Fibroblast of lung (primary cell): Measurements from ENCODE around the gene MYL6. TPM values are rescaled to one million over a fixed set of nuclear protein-coding genes. Genes with fewer than 3 reads are reported as not detected.
A peak's percentile ranks its signal among the peaks of the same experiment; 100 is the strongest.

Experiments
- DNase-seq, 2 donors: peaks; one replicate each; pipeline versions ENCODE4 v3.0.0 to v3.0.0-alpha.2; 2010; ENCODE audit warnings: low read depth in 2 of 2
- H2AFZ ChIP-seq: 2 replicates; pipeline ENCODE4 v1.5.1; 2012; ENCODE audit warnings: low read length, control low read depth, inconsistent platforms
- H3K27ac ChIP-seq: 2 replicates; pipeline ENCODE4 v1.5.1; 2011; ENCODE audit warnings: low read length, control low read depth; ENCODE audit not compliant: insufficient read depth
- H3K27me3 ChIP-seq: 2 replicates; pipeline ENCODE4 v1.5.1; 2011; ENCODE audit warnings: mild to moderate bottlenecking, low read length; ENCODE audit not compliant: control insufficient read depth, insufficient read depth
- H3K36me3 ChIP-seq: 2 replicates; pipeline ENCODE4 v1.5.1; 2011; ENCODE audit warnings: low read length; ENCODE audit not compliant: control insufficient read depth, insufficient read depth
- H3K4me1 ChIP-seq: 2 replicates; pipeline ENCODE4 v1.5.1; 2011; ENCODE audit warnings: low read length; ENCODE audit not compliant: control insufficient read depth, insufficient read depth; ENCODE audit errors: extremely low read depth
- H3K4me2 ChIP-seq: 2 replicates; pipeline ENCODE4 v1.5.1; 2011; ENCODE audit warnings: low read length, control low read depth; ENCODE audit not compliant: insufficient read depth; ENCODE audit errors: extremely low read depth
- H3K4me3 ChIP-seq, 4 experiments: fragments of 200-600 bp in 1 of 4; sonication (generic) in 1 of 4; replicated peaks in 1 of 4; 2 replicates each; pipeline ENCODE4 v1.5.1; 2011 to 2016; ENCODE audit warnings: low read length in 4 of 4, low read depth in 3 of 4, mild to moderate bottlenecking in 3 of 4, control low read depth in 2 of 4, inconsistent platforms in 1 of 4, mixed read lengths in 1 of 4; ENCODE audit not compliant: insufficient read depth in 1 of 4; ENCODE audit errors: control extremely low read depth in 1 of 4
- H3K79me2 ChIP-seq: 2 replicates; pipeline ENCODE4 v1.5.1; 2012; ENCODE audit warnings: mild to moderate bottlenecking, low read length, inconsistent platforms; ENCODE audit not compliant: control insufficient read depth, insufficient read depth
- H3K9ac ChIP-seq: 2 replicates; pipeline ENCODE4 v1.5.1; 2011; ENCODE audit warnings: mild to moderate bottlenecking, low read length, control low read depth; ENCODE audit not compliant: insufficient read depth
- H3K9me3 ChIP-seq: 2 replicates; pipeline ENCODE4 v1.5.1; 2012; ENCODE audit warnings: low read depth, low read length; ENCODE audit not compliant: control insufficient read depth, insufficient read depth
- H4K20me1 ChIP-seq: 2 replicates; pipeline ENCODE4 v1.5.1; 2011; ENCODE audit warnings: low read length; ENCODE audit not compliant: control insufficient read depth, insufficient read depth; ENCODE audit errors: extremely low read depth
- EZH2 ChIP-seq: IDR thresholded peaks from 2 replicates; pipeline ENCODE4 v1.5.1; 2012; ENCODE audit warnings: low read length, control low read depth, mild to moderate bottlenecking; ENCODE audit errors: missing control alignments
- polyA plus RNA-seq, 2 donors: library from polyadenylated mRNA; depleted of rRNA in 1 of 2; stranded (reverse) in 1 of 2; unstranded in 1 of 2; fragments of >200 nt; gene quantifications; 2 replicates each; pipeline ENCODE4 v1.2.1, GENCODE V29; 2011 to 2012; ENCODE audit warnings: missing spikeins in 1 of 2
- total RNA-seq: library from RNA; depleted of rRNA; stranded (reverse); fragments of >200 nt; gene quantifications from 2 replicates; pipeline ENCODE4 v1.2.1, GENCODE V29; 2014
- TF ChIP-seq, protein P1 (sequence below), 2 donors: IDR thresholded peaks in 1 of 2; conservative IDR thresholded peaks in 1 of 2; 1 replicate in 1 of 2; 2 replicates in 1 of 2; pipeline ENCODE4 v1.5.1; 2011 to 2012; ENCODE audit warnings: low read length in 2 of 2, control low read depth in 1 of 2, inconsistent platforms in 1 of 2, low read depth in 1 of 2, mild to moderate bottlenecking in 1 of 2

Gene MYL6
- total and polyA plus RNA-seq, 2 donors (not counting 1 experiment from before 2014, with no cell fraction given) = 1,517 to 7,941 TPM

DNA sequence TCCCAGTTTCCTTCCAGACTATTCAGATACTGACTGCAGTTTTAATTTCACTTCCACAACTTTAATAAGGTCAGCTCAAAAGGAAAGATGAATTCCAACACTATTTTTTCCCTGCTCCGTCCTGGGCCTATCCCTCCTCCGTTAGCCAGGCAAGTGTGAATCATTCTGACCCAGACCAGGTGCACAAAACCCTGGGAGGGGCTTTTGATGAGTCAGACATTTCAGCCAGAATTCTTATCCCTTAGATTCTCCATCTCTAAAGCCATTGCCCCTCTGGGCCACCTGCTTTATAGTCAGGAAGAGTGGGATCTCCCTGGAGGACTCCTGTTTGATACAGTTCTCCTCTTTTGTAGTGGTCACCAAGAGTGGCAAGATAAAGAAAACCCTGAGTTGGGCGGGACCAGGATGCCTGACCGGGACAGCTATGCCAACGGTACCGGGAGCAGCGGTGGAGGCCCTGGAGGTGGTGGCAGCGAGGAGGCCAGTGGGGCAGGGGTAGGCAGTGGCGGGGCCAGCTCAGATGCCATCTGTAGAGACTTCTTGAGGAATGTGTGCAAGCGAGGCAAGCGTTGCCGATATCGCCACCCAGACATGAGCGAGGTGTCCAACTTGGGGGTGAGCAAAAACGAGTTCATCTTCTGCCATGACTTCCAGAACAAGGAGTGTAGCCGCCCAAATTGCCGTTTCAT, 37.9 kb upstream of the MYL6 start:
- Histone ChIP-seq H2AFZ (no peak overlapping the region), H3K9ac (no peak overlapping the region), H3K9me3 (no peaks in the 10 kb centered on the region), H4K20me1 (no peaks in the 10 kb centered on the region), H3K79me2 (peaks cover 14% of the 10 kb centered on the region), H3K36me3 (peaks cover 10% of the 10 kb centered on the region), H3K4me2 (no peak overlapping the region), H3K4me3 (peak overlapping the region in 1 of 4 experiments; percentile 29), H3K4me1 (peaks cover 15% of the 10 kb centered on the region), H3K27me3 (no peaks in the 10 kb centered on the region), H3K27ac (peak overlapping the region; percentile 91)
- peak in 1 of 2 donors; percentile 59 for DNase-seq
- TF ChIP-seq, protein P1, sequence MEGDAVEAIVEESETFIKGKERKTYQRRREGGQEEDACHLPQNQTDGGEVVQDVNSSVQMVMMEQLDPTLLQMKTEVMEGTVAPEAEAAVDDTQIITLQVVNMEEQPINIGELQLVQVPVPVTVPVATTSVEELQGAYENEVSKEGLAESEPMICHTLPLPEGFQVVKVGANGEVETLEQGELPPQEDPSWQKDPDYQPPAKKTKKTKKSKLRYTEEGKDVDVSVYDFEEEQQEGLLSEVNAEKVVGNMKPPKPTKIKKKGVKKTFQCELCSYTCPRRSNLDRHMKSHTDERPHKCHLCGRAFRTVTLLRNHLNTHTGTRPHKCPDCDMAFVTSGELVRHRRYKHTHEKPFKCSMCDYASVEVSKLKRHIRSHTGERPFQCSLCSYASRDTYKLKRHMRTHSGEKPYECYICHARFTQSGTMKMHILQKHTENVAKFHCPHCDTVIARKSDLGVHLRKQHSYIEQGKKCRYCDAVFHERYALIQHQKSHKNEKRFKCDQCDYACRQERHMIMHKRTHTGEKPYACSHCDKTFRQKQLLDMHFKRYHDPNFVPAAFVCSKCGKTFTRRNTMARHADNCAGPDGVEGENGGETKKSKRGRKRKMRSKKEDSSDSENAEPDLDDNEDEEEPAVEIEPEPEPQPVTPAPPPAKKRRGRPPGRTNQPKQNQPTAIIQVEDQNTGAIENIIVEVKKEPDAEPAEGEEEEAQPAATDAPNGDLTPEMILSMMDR (conservative IDR thresholded peaks at IDR 0.05 in 1 of 2, IDR thresholded peaks at IDR 0.05 in 1 of 2; ENCODE audit: low read depth in 1 of 2, low read length in 2 of 2) = no peak

DNA sequence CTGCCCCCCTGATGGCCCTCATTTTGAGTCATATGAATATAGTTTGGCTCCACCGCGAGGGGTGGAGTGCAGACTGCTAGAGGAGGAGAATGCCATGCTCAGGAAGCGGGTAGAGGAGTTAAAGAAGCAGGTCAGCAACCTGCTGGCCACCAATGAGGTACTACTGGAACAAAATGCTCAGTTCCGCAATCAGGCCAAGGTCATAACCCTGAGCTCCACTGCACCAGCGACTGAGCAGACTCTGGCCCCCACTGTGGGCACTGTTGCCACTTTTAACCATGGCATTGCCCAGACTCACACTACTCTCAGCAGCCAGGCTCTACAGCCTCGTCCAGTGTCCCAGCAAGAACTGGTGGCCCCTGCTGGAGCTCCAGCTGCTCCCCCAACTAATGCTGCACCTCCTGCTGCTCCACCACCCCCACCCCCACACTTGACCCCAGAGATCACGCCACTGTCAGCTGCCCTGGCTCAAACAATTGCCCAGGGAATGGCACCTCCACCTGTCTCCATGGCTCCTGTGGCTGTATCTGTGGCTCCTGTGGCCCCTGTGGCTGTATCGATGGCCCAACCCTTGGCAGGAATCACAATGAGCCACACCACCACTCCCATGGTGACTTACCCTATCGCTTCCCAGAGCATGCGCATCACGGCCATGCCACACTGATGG, 36.8 kb upstream of the MYL6 start:
- Histone ChIP-seq H3K27me3 (no peaks in the 10 kb centered on the region), H2AFZ (no peak overlapping the region), H3K79me2 (peaks cover 14% of the 10 kb centered on the region), H3K36me3 (peaks cover 10% of the 10 kb centered on the region), H3K9ac (no peak overlapping the region), H3K4me1 (peaks cover 15% of the 10 kb centered on the region), H4K20me1 (no peaks in the 10 kb centered on the region), H3K4me2 (no peak overlapping the region), H3K4me3 (no peak overlapping the region), H3K9me3 (no peaks in the 10 kb centered on the region), H3K27ac (no peak overlapping the region)
- TF ChIP-seq, protein P1 (conservative IDR thresholded peaks at IDR 0.05 in 1 of 2, IDR thresholded peaks at IDR 0.05 in 1 of 2; ENCODE audit: low read depth in 1 of 2, low read length in 2 of 2) = no peak
- no peak for TF ChIP-seq EZH2
- no peak for DNase-seq

DNA sequence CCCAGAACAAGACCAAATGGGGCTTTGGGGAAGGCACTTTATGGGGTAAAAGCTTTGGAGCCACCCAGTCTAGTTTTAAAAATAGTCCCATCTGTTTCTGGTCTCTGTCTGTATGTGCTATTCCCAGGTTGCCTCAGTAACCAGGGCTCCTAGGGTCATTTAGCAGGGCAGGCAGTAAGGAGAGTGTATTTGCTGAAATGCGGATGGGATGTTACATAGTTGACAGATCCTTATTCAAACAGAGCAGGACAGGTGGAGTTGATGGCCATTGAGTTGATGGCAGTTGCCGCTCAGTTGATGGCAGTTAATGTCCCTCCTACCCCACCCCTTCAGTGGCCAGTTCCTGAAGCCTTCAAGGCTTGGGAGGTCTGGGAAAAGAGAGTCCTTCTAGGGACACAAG, 35.5 kb upstream of the MYL6 start:
- Histone ChIP-seq H3K36me3 (peaks cover 10% of the 10 kb centered on the region), H3K4me1 (peaks cover 22% of the 10 kb centered on the region), H3K27ac (no peak overlapping the region), H3K9ac (no peak overlapping the region), H3K79me2 (peaks cover 5% of the 10 kb centered on the region), H3K4me3 (no peak overlapping the region), H3K27me3 (no peaks in the 10 kb centered on the region), H2AFZ (no peak overlapping the region), H3K4me2 (no peak overlapping the region), H3K9me3 (no peaks in the 10 kb centered on the region), H4K20me1 (no peaks in the 10 kb centered on the region)
- DNase-seq = no peak
- TF ChIP-seq EZH2 = no peak
- TF ChIP-seq, protein P1 (conservative IDR thresholded peaks at IDR 0.05 in 1 of 2, IDR thresholded peaks at IDR 0.05 in 1 of 2; ENCODE audit: low read depth in 1 of 2, low read length in 2 of 2) = no peak
